GM21390 (cell line): ENCODE data around the gene ELAVL1.
A peak's percentile ranks its signal among the peaks of the same experiment; 100 is the strongest.
"Not testable (repeated sequence)": the region's sequence is repeated elsewhere in the genome, so short reads cannot be mapped to it uniquely, and the experiment has no call there.

Experiments
- ATAC-seq: cut with Tn5 transposase; IDR thresholded peaks from one replicate; pipeline ENCODE4 v1.9.1; 2021; ENCODE audit not compliant: unreplicated experiment

ELAVL1 gene

GRCh38 chr19:8005534-8006256, at the start of gene ELAVL1:
ELAVL1 (minus strand) TSS chr19:8005641; CDS start chr19:7991815, 13,826 bp downstream.
- ATAC-seq = peak; percentile 52

- no peak for ATAC-seq
Measured at GRCh38 chr19:8054169-8054568, 48.7 kb upstream of the ELAVL1 start.

GRCh38 chr19:8052464-8052859, 47.0 kb upstream of the ELAVL1 start, which contains the start of gene CCL25:
CCL25 (plus strand) TSS chr19:8052760; CDS start chr19:8053050, 290 bp downstream.
- ATAC-seq = no peak

- ATAC-seq = peak; percentile 84
Measured at GRCh38 chr19:8050274-8051096, 45.0 kb upstream of the ELAVL1 start.

GRCh38 chr19:8046569-8047165, 41.2 kb upstream of the ELAVL1 start:
- ATAC-seq = no peak

- no peak for ATAC-seq
Measured at GRCh38 chr19:8045872-8046568, 40.6 kb upstream of the ELAVL1 start.

GRCh38 chr19:8044018-8044417, 38.6 kb upstream of the ELAVL1 start:
- no peak for ATAC-seq

- ATAC-seq = no peak
Measured at GRCh38 chr19:8042900-8043299, 37.5 kb upstream of the ELAVL1 start.

GRCh38 chr19:8041531-8041931, 36.1 kb upstream of the ELAVL1 start:
- ATAC-seq = no peak

- ATAC-seq = no peak
Measured at GRCh38 chr19:8039231-8039630, 33.8 kb upstream of the ELAVL1 start.

GRCh38 chr19:8038815-8039214, 33.4 kb upstream of the ELAVL1 start:
- no peak for ATAC-seq

- no peak for ATAC-seq
Measured at GRCh38 chr19:8036434-8037099, 31.1 kb upstream of the ELAVL1 start.

GRCh38 chr19:8034178-8034525, 28.7 kb upstream of the ELAVL1 start:
- ATAC-seq = no peak

GRCh38 chr19:8033287-8034177, 28.1 kb upstream of the ELAVL1 start:
- ATAC-seq = not testable (repeated sequence)

GRCh38 chr19:8030960-8031359, 25.5 kb upstream of the ELAVL1 start:
- no peak for ATAC-seq

GRCh38 chr19:8028951-8029491, 23.6 kb upstream of the ELAVL1 start:
- ATAC-seq = no peak

- ATAC-seq = no peak
Measured at GRCh38 chr19:8025316-8025715, 19.9 kb upstream of the ELAVL1 start.

- not testable (repeated sequence) for ATAC-seq
Measured at GRCh38 chr19:8024256-8024655, 18.8 kb upstream of the ELAVL1 start.

GRCh38 chr19:8023371-8023770, 17.9 kb upstream of the ELAVL1 start:
- ATAC-seq = no peak
